AG20443 (cell line): ENCODE results near the gene LRCH4.
A peak's percentile ranks its signal among the peaks of the same experiment; 100 is the strongest.

ENCODE experiments used
- DNase-seq: peaks from one replicate; pipeline ENCODE4 v3.0.0; 2012; ENCODE audit warnings: low spot score, mixed read lengths

Gene LRCH4

GRCh38 chr7:100582041-100582579 lies 3.8 kb downstream of the LRCH4 start:
- DNase-seq = no peak

- DNase-seq = no peak
Observed at GRCh38 chr7:100580466-100581283, 5.3 kb downstream of the LRCH4 start.

- no peak for DNase-seq
Observed at GRCh38 chr7:100578246-100579183, 7.4 kb downstream of the LRCH4 start.

GRCh38 chr7:100577507-100577906 lies 8.4 kb downstream of the LRCH4 start:
- DNase-seq = no peak

- no peak for DNase-seq
Observed at GRCh38 chr7:100577103-100577502, 8.8 kb downstream of the LRCH4 start.

GRCh38 chr7:100576384-100576993 lies 9.4 kb downstream of the LRCH4 start:
- DNase-seq = no peak

GRCh38 chr7:100575746-100576383 lies 10.1 kb downstream of the LRCH4 start:
- DNase-seq = no peak

GRCh38 chr7:100575206-100575631 lies 10.7 kb downstream of the LRCH4 start:
- DNase-seq = no peak

GRCh38 chr7:100574362-100575205 lies 11.3 kb downstream of the LRCH4 start:
- no peak for DNase-seq

GRCh38 chr7:100573691-100574361 lies 12.1 kb downstream of the LRCH4 start, which contains the start of gene SAP25:
Gene SAP25, minus strand, starts transcription at chr7:100573900. Its CDS starts 158 bp downstream, at chr7:100573742.
- no peak for DNase-seq

- no peak for DNase-seq
Observed at GRCh38 chr7:100572949-100573675, 12.8 kb downstream of the LRCH4 start.

- DNase-seq = no peak
Observed at GRCh38 chr7:100572281-100572948, 13.5 kb downstream of the LRCH4 start.

GRCh38 chr7:100571829-100572116 lies 14.2 kb downstream of the LRCH4 start:
- DNase-seq = no peak

- DNase-seq = no peak
Observed at GRCh38 chr7:100570954-100571828, 14.7 kb downstream of the LRCH4 start.

GRCh38 chr7:100568896-100569844 lies 16.8 kb downstream of the LRCH4 start:
- DNase-seq = peak; percentile 47

GRCh38 chr7:100568176-100568895 lies 17.6 kb downstream of the LRCH4 start:
- no peak for DNase-seq
